MCF 10A (cell line): ENCODE results near the gene CORO1C. TPM values are rescaled to one million over a fixed set of nuclear protein-coding genes. Genes with fewer than 3 reads are reported as not detected.
A peak's percentile ranks its signal among the peaks of the same experiment; 100 is the strongest.

ENCODE experiments used
- BruUV-seq: library from RNA; stranded (reverse); fragments of 400-500 nt; replicated peaks from 2 replicates; lab custom pipeline; 2021; lab: Mats Ljungman, UMichigan
- CTCF ChIA-PET: fragments of 300-600 bp; sonication (Branson Sonifier 250); formaldehyde crosslinking; extraction: SDS; loops from one replicate; lab custom pipeline; 2021; ENCODE audit warnings: antibody characterized with exemption, inconsistent platforms; lab: Yijun Ruan, JAX
- POLR2A ChIA-PET: fragments of 300-600, 350-650 bp; sonication (Branson Sonifier 250); formaldehyde crosslinking; extraction: SDS; loops from one replicate; lab custom pipeline; 2020; ENCODE audit warnings: antibody characterized with exemption, inconsistent platforms; lab: Yijun Ruan, JAX
- DNase-seq: peaks from one replicate; pipeline ENCODE4 v3.0.0-alpha.2; 2018; ENCODE audit not compliant: unreplicated experiment
- H3K27ac Mint-ChIP-seq: one replicate; pipeline ENCODE4 v1.8.0; 2022; ENCODE audit warnings: mild to moderate bottlenecking, low read depth, mixed read lengths; ENCODE audit not compliant: unreplicated experiment
- H3K27me3 Mint-ChIP-seq: one replicate; pipeline ENCODE4 v1.8.0; 2022; ENCODE audit warnings: mixed read lengths; ENCODE audit not compliant: insufficient read depth, unreplicated experiment
- H3K36me3 Mint-ChIP-seq: one replicate; pipeline ENCODE4 v1.8.0; 2022; ENCODE audit warnings: mild to moderate bottlenecking, moderate library complexity, mixed read lengths; ENCODE audit not compliant: insufficient read depth, unreplicated experiment
- H3K4me1 Mint-ChIP-seq: one replicate; pipeline ENCODE4 v1.8.0; 2022; ENCODE audit warnings: mixed read lengths; ENCODE audit not compliant: insufficient read depth, unreplicated experiment
- H3K4me3 Mint-ChIP-seq: one replicate; pipeline ENCODE4 v1.8.0; 2022; ENCODE audit warnings: mild to moderate bottlenecking, moderate library complexity, mixed read lengths; ENCODE audit not compliant: unreplicated experiment
- H3K9me3 Mint-ChIP-seq: one replicate; pipeline ENCODE4 v1.8.0; 2022; ENCODE audit warnings: mixed read lengths; ENCODE audit not compliant: unreplicated experiment
- CTCF ChIP-seq: fragments of 200-600 bp; IDR thresholded peaks from one replicate; pipeline ENCODE4 v1.8.0; 2022; ENCODE audit warnings: antibody characterized with exemption, mild to moderate bottlenecking; ENCODE audit not compliant: unreplicated experiment
- intact Hi-C: fragments of 100-400 bp; cut with micrococcal nuclease; formaldehyde crosslinking; loops from 2 replicates; pipeline ENCODE4 v1.14.1; 2022
- total RNA-seq: library from RNA; stranded (reverse); gene quantifications from 2 replicates; pipeline ENCODE4 v1.2.3, GENCODE V29; 2022

The CORO1C gene
- total RNA-seq, 1 experiment from 2014 or later: 130 TPM

- TF ChIP-seq CTCF: no peak
- no peaks in the 10 kb centered on the region for H3K9me3 Mint-ChIP-seq
- no peak for DNase-seq
- H3K36me3 Mint-ChIP-seq: no peaks in the 10 kb centered on the region
- no peak overlapping the region for H3K4me3 Mint-ChIP-seq
- H3K4me1 Mint-ChIP-seq: peaks cover 17% of the 10 kb centered on the region
- no TSS peak for BruUV-seq
- intact Hi-C loops: no loop called here
- ChIA-PET POLR2A (no interaction called here), CTCF (interaction anchor here (0.6 to 1.9 kb wide), 2 partner anchors 26 to 110 kb away, joined by 3 to 4 read pairs; no protein-coding TSS in a partner anchor)
- H3K27ac Mint-ChIP-seq: no peak overlapping the region
- no peaks in the 10 kb centered on the region for H3K27me3 Mint-ChIP-seq
Measured at GRCh38 chr12:108777156-108777555, 45.8 kb upstream of the CORO1C start.

GRCh38 chr12:108773798-108774788 lies 42.8 kb upstream of the CORO1C start:
- intact Hi-C loops: no loop called here
- no peak for TF ChIP-seq CTCF
- ChIA-PET POLR2A (interaction anchor here (0.6 to 1.2 kb wide), 2 partner anchors 83 to 455 kb away, joined by 3 read pairs; no protein-coding TSS in a partner anchor), CTCF (interaction anchor here (0.6 to 1.8 kb wide), 4 partner anchors 14 to 260 kb away, joined by 3 to 5 read pairs (median 3); no protein-coding TSS in a partner anchor)
- Mint-ChIP-seq H3K27me3 (no peaks in the 10 kb centered on the region), H3K9me3 (no peaks in the 10 kb centered on the region), H3K27ac (peak overlapping the region; percentile 42), H3K4me1 (peaks cover 17% of the 10 kb centered on the region), H3K36me3 (no peaks in the 10 kb centered on the region), H3K4me3 (no peak overlapping the region)
- peak; percentile 58 for DNase-seq
- no TSS peak for BruUV-seq

- no peaks in the 10 kb centered on the region for H3K36me3 Mint-ChIP-seq
- H3K9me3 Mint-ChIP-seq: no peaks in the 10 kb centered on the region
- no peaks in the 10 kb centered on the region for H3K27me3 Mint-ChIP-seq
- H3K27ac Mint-ChIP-seq: peak overlapping the region; percentile 42
- peaks cover 17% of the 10 kb centered on the region for H3K4me1 Mint-ChIP-seq
- no peak for DNase-seq
- H3K4me3 Mint-ChIP-seq: no peak overlapping the region
- BruUV-seq: no TSS peak
- ChIA-PET CTCF (interaction anchor here (0.6 to 1.1 kb wide), 3 partner anchors 26 to 107 kb away, joined by 3 to 6 read pairs (median 3); no protein-coding TSS in a partner anchor), POLR2A (no interaction called here)
- no peak for TF ChIP-seq CTCF
- intact Hi-C loops: no loop called here
Measured at GRCh38 chr12:108772891-108773797, 41.8 kb upstream of the CORO1C start.
